Measurements from ENCODE around the gene IFIT2.
A peak's percentile ranks its signal among the peaks of the same experiment; 100 is the strongest.
"Not testable (repeated sequence)": the region's sequence is repeated elsewhere in the genome, so short reads cannot be mapped to it uniquely, and the experiment has no call there.

Gene IFIT2

DNA sequence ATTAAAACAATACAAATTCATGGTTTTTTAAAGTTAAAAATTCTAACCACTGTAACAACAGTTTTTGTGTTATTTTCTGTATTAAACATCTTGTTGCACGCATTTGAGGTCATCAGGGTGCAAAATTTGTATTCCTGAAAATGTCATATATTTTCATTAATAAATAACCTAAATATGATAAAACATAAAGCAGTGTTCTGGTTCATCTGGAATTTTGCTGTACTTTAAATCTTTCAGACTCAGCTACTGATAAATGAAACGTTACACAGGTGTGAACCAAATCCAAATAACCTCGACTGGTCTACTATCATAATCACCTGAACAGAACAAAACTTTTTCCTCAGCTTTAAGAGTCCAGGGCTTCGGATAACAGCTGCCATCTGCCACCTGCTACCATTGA lies 6.9 kb downstream of the IFIT2 start:
- no peak for DNase-seq

DNA sequence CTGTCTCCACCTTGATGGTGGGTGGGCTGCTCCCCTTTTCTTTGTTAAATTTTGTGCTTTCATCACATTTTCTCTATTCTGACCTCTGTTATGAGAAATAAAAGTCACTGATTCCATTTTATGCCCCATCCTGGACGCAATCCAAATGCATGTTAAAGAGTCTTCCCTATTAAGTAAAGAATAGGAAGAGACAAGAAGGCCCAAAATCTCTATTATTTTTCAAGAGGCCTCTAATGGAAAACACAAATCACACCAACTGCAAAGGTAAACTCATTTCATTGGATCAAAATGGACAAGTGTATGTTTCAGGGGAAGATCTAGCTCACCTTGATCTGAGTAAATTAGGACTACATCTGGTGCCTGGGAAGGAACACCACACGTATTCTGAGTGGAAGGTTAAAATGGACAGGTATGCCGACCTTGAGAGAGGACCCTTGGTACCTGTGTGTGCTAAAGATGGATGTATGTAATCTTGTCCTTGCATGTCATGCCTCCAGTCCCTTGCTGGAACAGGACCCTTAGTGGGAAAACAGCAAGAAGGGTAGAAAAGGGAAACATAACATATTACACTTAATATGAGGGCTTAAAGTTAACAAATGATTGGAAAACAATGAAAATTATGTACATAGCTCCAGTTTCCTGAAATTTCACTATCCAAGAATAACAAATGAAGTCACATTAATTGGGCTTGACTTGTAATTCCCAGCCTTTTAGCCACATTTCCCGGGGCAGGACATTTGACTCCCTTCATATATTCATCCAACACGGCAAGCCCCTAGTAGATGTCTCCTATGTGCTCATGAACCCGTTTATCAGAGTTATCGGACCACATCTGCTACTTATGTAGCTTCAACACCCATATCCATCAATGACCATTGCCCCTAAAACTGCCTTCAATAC lies 7.6 kb downstream of the IFIT2 start:
- DNase-seq: no peak

GRCh38 chr10:89310056-89310893 lies 8.4 kb downstream of the IFIT2 start:
- DNase-seq: no peak

DNA sequence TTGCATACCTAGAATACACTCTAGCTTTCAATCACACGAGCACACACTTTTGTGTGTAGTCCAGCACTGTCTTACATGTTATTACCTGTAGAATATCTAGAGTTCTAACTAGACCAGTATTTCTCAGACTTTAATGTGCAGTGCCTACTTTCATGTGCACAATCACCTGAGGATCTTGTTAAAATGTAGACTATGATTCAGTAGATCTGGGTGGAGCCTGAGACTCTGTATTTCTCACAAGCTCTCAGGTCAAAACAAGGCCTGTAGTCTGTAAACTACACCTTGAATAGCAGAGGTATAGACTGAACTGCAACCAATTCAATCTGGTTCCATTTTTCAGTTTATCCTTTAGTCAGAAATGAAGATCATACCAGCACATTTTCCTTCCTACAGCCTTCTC lies 11.1 kb downstream of the IFIT2 start:
- DNase-seq: no peak

DNA sequence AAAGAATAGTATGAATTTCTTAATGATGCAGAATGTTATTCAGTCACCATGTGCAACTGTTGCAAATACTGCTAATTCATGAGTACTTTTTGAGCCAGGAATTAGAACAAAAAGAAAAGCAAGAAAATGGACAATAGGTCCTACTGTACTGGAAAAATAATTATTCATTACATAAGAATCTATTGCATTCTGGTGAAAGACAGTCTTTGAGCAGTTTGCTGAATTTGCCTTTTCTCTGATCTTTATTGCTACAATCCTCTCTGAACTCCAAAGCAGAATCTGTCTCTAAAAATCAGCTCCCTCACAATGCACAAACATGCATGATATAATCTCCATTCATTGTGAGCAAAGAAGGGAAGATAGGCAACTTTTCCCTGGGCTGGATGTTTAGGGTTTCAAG lies 12.8 kb downstream of the IFIT2 start:
- DNase-seq: no peak

DNA sequence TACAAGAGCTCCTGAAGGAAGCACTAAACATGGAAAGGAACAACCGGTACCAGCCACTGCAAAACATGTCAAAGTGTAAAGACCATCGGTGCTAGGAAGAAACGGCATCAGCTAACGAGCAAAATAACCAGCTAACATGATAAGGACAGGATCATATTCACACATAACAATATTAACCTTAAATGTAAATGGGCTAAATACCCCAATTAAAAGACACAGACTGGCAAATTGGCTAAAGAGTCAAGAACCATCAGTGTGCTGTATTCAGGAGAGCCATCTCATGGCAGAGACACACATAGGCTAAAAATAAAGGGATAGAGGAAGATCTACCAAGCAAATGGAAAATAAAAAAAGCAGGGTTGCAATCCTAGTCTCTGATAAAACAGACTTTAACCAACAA lies 16.2 kb downstream of the IFIT2 start:
- DNase-seq: not testable (repeated sequence)

GRCh38 chr10:89325081-89325480 lies 23.2 kb downstream of the IFIT2 start:
- not testable (repeated sequence) for DNase-seq

GRCh38 chr10:89325856-89326255 lies 24.0 kb downstream of the IFIT2 start:
- DNase-seq: not testable (repeated sequence)

GRCh38 chr10:89327803-89328441 lies 26.1 kb downstream of the IFIT2 start, which contains the start of gene IFIT3:
Gene IFIT3, plus strand, starts transcription at chr10:89327997. Its CDS starts 77 bp downstream, at chr10:89328074.
- peak; percentile 20 to 57 for DNase-seq

GRCh38 chr10:89329151-89329550 lies 27.3 kb downstream of the IFIT2 start:
- no peak for DNase-seq

DNA sequence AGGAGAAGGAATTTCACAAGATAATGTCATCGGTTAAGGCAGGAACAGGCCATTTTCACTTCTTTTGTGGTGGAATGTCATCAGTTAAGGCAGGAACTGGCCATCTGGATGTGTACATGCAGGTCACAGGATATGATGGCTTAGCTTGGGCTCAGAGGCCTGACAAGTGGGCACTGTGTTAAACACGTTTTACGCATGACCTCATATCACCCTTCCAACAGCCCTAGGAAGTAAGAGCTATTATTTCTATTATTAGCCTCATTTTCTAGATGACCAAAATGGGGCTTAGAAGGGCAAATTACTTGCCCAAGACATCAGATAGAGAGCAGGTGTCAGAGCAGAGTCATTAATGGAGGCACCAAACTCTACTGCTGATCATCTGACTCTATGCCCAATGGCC lies 28.2 kb downstream of the IFIT2 start:
- DNase-seq: not testable (repeated sequence)

GRCh38 chr10:89330537-89331212 lies 28.8 kb downstream of the IFIT2 start:
- no peak for DNase-seq

DNA sequence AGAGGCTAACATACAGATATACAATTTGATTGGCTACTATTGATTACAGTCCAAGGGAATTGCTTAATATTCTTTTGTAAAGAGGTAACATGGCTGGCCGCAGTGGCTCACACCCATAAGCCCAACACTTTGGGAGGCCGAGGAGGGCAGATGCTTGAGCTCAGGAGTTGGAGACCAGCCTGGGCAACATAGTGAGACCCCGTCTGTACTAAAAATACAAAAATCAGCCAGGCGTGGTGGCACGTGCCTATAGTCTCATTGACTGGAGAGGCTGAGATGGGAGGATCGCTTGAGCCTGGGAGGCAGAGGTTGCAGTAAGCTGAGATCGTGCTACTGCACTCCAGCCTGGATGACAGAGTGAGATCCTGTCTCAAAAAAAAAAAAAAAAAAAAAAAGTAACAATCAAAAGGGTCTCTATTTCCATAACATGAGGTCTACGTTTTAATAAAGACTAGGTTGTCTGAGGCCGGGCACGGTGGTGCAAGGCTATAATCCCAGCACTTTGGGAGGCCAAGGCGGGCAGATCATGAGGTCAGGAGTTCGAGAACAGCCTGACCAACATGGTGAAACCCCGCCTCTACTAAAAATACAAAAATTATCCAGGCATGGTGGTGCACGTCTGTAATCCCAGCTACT lies 29.8 kb downstream of the IFIT2 start:
- DNase-seq: not testable (repeated sequence)

- peak in 1 of 2 experiments; percentile 6 for DNase-seq
These were observed 30.3 kb downstream of the IFIT2 start for GRCh38 chr10:89332123-89332633.

- DNase-seq: no peak
These were observed 33.4 kb downstream of the IFIT2 start for GRCh38 chr10:89335226-89335625.

- DNase-seq: no peak
These were observed 34.4 kb downstream of the IFIT2 start for GRCh38 chr10:89336241-89336640.

DNA sequence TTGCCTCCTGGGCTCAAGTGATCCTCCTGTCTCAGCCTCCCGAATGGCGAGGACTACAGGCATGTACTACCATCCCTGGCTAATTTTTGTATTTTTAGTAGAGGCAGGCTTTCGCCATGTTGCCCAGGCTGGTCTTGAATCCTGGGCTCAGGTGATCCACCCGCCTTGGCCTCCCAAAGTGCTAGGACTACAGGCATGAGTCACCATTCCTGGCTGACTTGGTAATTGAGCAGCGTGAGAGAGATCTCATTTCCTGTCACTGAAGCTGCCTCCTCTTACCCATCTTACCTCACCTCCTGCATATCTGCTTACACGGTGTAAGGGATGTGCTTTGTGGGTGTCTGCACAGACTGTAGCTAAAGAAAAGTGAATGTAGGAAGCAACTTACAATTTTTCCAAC lies 35.6 kb downstream of the IFIT2 start:
- DNase-seq: peak in 1 of 2 experiments; percentile 26

- no peak for DNase-seq
These were observed 36.9 kb downstream of the IFIT2 start for GRCh38 chr10:89338713-89339112.

- DNase-seq: no peak
These were observed 38.0 kb downstream of the IFIT2 start for GRCh38 chr10:89339875-89340274.

DNA sequence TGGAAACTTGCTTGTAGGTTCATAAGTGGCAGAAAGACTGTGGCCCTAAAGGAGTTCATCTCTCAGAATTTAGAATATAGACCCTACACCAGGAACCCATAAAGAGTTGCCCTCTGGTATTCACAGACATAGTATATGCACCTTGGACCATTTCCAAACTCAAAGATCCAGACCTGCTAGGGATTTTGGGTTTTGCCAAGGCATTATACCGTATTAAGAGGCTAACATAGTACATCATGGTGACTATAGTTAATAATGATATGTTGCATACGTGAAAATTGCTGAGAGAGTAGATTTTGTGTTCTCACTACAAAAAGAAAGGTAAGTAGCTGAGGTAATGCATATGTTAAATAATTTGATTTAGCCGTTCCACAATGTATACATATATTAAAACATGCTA lies 39.8 kb downstream of the IFIT2 start:
- no peak for DNase-seq

GRCh38 chr10:89342206-89342958 lies 40.5 kb downstream of the IFIT2 start:
- no peak for DNase-seq
